SK-MEL-5 (cell line): ENCODE data around the gene RXFP4. TPM values are rescaled to one million over a fixed set of nuclear protein-coding genes. Genes with fewer than 3 reads are reported as not detected.
"Not testable (repeated sequence)": the region's sequence is repeated elsewhere in the genome, so short reads cannot be mapped to it uniquely, and the experiment has no call there.

Source experiments
- DNase-seq: peaks from one replicate; pipeline ENCODE4 v3.0.0-alpha.2; 2016; ENCODE audit warnings: low read depth, low spot score
- in situ Hi-C: cut with HindIII; loops from 2 replicates; pipeline ENCODE4 v1.10.0; 2016; ENCODE audit warnings: low sequenced_read_pairs, high pct_unique_total_duplicates, low pct_unique_long_range_greater_than_20kb
- small RNA-seq, 2 experiments: library from RNA; depleted of rRNA; stranded (forward); fragments of <200 nt; gene quantifications; one replicate each; pipeline ENCODE3, GENCODE V24; 2014
- total RNA-seq: library from RNA; depleted of rRNA; stranded (reverse); fragments of >200 nt; shearing (Covaris generic); gene quantifications from 2 replicates; pipeline ENCODE4 v1.2.3, GENCODE V29; 2014; rRNA removed

The RXFP4 gene
- total RNA-seq, 1 experiment from 2014 or later = not detected

- no peak for DNase-seq
- in situ Hi-C loops = no loop called here
Measured at GRCh38 chr1:155984341-155984740, 42.9 kb downstream of the RXFP4 start.

GRCh38 chr1:155984903-155985645, 43.6 kb downstream of the RXFP4 start:
- in situ Hi-C loops, DNase-seq: not testable (repeated sequence)

- in situ Hi-C loops = no loop called here
- DNase-seq = peak; percentile 78
Measured at GRCh38 chr1:155989242-155990004, 48.0 kb downstream of the RXFP4 start.

- DNase-seq = no peak
- in situ Hi-C loops = no loop called here
Measured at GRCh38 chr1:155990005-155990739, 48.7 kb downstream of the RXFP4 start.

Small RNA genes lying within 50 kb of the gene (small RNA-seq; reads per million reads assigned to genes)
- gene MIR6738 = 0 reads per million in 2 experiments
- 0 reads per million in 2 experiments for gene RF00015
- 0 reads per million in 2 experiments for gene SCARNA4
- 6.3 to 49.4 reads per million in 2 experiments for gene SNORA80E

Other genes with a start within 250 kb of the RXFP4 start
- 15.9 and 16.7 TPM in 2 replicates for gene GON4L, start 84.4 kb upstream of the RXFP4 start, total RNA-seq
- gene SYT11, start 82.1 kb upstream of the RXFP4 start, total RNA-seq = 1.9 and 2.2 TPM in 2 replicates
- 18.2 and 21.6 TPM in 2 replicates for gene RIT1, start 30.3 kb upstream of the RXFP4 start, total RNA-seq
- 28.1 and 32.1 TPM in 2 replicates for gene KHDC4, start 7.2 kb upstream of the RXFP4 start, total RNA-seq
- 96.1 and 101 TPM in 2 replicates for gene ARHGEF2, start 36.9 kb downstream of the RXFP4 start, total RNA-seq
- 350 and 401 TPM in 2 replicates for gene SSR2, start 79.3 kb downstream of the RXFP4 start, total RNA-seq
- 22.7 and 23.3 TPM in 2 replicates for gene UBQLN4, start 112.2 kb downstream of the RXFP4 start, total RNA-seq
- gene LAMTOR2, start 113.1 kb downstream of the RXFP4 start, total RNA-seq = 56.1 and 61.7 TPM in 2 replicates
- not detected in 2 replicates for gene RAB25, start 119.5 kb downstream of the RXFP4 start, total RNA-seq
- 3.0 and 3.4 TPM in 2 replicates for gene MEX3A, start 140.8 kb downstream of the RXFP4 start, total RNA-seq
- 515 and 576 TPM in 2 replicates for gene LMNA, start 173.1 kb downstream of the RXFP4 start, total RNA-seq
- 0.11 and 1.3 TPM in 2 replicates for gene SEMA4A, start 211.9 kb downstream of the RXFP4 start, total RNA-seq